ENCODE results near the gene BHLHE23.

- no peak for TF ChIP-seq CTCF (IDR thresholded peaks at IDR 0.05; ENCODE audit: low read length)
- peak; percentile 35 for TF ChIP-seq EZH2 (optimal IDR thresholded peaks at IDR 0.05; ENCODE audit: low read depth, low read length)
- no peak for TF ChIP-seq EZH2phosphoT487 (IDR thresholded peaks at IDR 0.05; ENCODE audit: low read length)
Observed at GRCh38 chr20:63000958-63001357, 5.8 kb downstream of the BHLHE23 start.

Data from MM.1S (cell line).